ENCODE data around the gene SNRNP48.

GRCh38 chr6:7637533-7637932 lies 47.5 kb downstream of the SNRNP48 start:
- TF ChIP-seq HDAC2 (IDR thresholded peaks at IDR 0.05) (no peak), NFE2L2 (conservative IDR thresholded peaks at IDR 0.05; ENCODE audit: low read length) (no peak), CHD2 (IDR thresholded peaks at IDR 0.05; ENCODE audit: low read length, partially characterized antibody) (no peak), POLR2A (IDR thresholded peaks at IDR 0.05; ENCODE audit: low read length) (no peak), CBX2 (IDR thresholded peaks at IDR 0.05; ENCODE audit: borderline replicate concordance, low read depth) (no peak), EP300 (IDR thresholded peaks at IDR 0.05) (no peak), MAFK (IDR thresholded peaks at IDR 0.05; ENCODE audit: partially characterized antibody) (no peak), GATA3 (IDR thresholded peaks at IDR 0.05; ENCODE audit: borderline replicate concordance) (no peak)
- TF ChIP-seq, protein P1, sequence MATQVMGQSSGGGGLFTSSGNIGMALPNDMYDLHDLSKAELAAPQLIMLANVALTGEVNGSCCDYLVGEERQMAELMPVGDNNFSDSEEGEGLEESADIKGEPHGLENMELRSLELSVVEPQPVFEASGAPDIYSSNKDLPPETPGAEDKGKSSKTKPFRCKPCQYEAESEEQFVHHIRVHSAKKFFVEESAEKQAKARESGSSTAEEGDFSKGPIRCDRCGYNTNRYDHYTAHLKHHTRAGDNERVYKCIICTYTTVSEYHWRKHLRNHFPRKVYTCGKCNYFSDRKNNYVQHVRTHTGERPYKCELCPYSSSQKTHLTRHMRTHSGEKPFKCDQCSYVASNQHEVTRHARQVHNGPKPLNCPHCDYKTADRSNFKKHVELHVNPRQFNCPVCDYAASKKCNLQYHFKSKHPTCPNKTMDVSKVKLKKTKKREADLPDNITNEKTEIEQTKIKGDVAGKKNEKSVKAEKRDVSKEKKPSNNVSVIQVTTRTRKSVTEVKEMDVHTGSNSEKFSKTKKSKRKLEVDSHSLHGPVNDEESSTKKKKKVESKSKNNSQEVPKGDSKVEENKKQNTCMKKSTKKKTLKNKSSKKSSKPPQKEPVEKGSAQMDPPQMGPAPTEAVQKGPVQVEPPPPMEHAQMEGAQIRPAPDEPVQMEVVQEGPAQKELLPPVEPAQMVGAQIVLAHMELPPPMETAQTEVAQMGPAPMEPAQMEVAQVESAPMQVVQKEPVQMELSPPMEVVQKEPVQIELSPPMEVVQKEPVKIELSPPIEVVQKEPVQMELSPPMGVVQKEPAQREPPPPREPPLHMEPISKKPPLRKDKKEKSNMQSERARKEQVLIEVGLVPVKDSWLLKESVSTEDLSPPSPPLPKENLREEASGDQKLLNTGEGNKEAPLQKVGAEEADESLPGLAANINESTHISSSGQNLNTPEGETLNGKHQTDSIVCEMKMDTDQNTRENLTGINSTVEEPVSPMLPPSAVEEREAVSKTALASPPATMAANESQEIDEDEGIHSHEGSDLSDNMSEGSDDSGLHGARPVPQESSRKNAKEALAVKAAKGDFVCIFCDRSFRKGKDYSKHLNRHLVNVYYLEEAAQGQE (IDR thresholded peaks at IDR 0.05): no peak
- TF ChIP-seq, protein P2, sequence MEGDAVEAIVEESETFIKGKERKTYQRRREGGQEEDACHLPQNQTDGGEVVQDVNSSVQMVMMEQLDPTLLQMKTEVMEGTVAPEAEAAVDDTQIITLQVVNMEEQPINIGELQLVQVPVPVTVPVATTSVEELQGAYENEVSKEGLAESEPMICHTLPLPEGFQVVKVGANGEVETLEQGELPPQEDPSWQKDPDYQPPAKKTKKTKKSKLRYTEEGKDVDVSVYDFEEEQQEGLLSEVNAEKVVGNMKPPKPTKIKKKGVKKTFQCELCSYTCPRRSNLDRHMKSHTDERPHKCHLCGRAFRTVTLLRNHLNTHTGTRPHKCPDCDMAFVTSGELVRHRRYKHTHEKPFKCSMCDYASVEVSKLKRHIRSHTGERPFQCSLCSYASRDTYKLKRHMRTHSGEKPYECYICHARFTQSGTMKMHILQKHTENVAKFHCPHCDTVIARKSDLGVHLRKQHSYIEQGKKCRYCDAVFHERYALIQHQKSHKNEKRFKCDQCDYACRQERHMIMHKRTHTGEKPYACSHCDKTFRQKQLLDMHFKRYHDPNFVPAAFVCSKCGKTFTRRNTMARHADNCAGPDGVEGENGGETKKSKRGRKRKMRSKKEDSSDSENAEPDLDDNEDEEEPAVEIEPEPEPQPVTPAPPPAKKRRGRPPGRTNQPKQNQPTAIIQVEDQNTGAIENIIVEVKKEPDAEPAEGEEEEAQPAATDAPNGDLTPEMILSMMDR (IDR thresholded peaks at IDR 0.05): no peak
